PC-9 (cell line): ENCODE measurements around the gene MRPS11.

Experiments
- CTCF ChIP-seq: fragments of 200-600 bp; sonication (generic); conservative IDR thresholded peaks from 2 replicates; pipeline ENCODE4 v1.6.1; 2017; ENCODE audit warnings: mixed run types, antibody characterized with exemption, mild to moderate bottlenecking, moderate library complexity
- EZH2 ChIP-seq: fragments of 200-600 bp; sonication (generic); IDR thresholded peaks from 2 replicates; pipeline ENCODE4 v1.8.0; 2017; ENCODE audit warnings: antibody characterized with exemption, low read depth

DNA sequence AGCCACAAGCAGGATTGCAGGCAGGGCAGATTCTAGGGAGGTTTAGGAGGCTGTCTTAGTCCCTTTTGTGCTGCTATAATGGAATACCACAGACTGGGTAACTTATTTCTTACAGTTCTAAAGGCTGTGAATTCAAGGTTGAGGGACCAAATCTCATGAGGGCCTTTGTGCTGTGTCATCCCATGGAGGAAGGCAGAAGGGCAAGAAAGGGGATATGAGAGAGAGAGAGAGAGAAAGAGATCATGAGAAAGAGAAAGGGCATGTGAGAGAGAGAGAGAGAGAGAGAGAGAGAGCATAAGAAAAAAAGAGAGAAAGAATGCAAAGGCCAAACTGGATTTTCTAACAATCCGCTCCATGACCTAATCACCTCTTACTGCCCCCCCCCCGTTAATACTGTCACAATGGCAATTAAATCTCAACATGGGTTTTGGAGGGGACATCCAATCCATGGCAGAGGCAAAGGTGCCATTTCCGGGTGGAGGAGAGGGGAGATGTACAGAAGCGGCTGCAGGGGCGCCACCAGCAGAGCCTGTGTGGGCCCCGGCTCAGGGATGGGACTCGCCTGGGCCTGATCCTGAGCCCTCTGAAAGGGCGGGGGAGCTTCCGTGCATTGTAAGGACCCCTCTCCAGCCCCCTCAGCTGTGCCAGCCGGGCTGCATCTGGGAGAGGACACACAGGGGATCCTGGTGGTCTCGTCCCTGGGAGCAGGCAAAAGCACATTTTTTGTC lies 20.5 kb downstream of the MRPS11 start:
- TF ChIP-seq EZH2 (no peak), CTCF (no peak)
